Spleen (tissue), 11 donors: Measurements from ENCODE around the gene NCL. TPM values are rescaled to one million over a fixed set of nuclear protein-coding genes. Genes with fewer than 3 reads are reported as not detected.

Source experiments
- DNase-seq: peaks from one replicate; pipeline ENCODE4 v3.0.0-alpha.2; 2020
- H3K27ac ChIP-seq, 8 donors: fragments of 200-600 bp; sonication (generic) in 7 of 8; 1 replicate in 4 of 8; 2 replicates in 4 of 8; pipeline versions ENCODE4 v1.5.0 to v1.8.0; 2016 to 2021; ENCODE audit warnings: inconsistent platforms in 4 of 8, mild to moderate bottlenecking in 4 of 8, moderate library complexity in 1 of 8
- H3K27me3 ChIP-seq, 7 donors: fragments of 200-600 bp; sonication (generic) in 6 of 7; replicated peaks in 1 of 7; 1 replicate in 4 of 7; 2 replicates in 3 of 7; pipeline versions ENCODE4 v1.5.0 to v1.8.0; 2016 to 2021; ENCODE audit warnings: inconsistent platforms in 3 of 7, mild to moderate bottlenecking in 1 of 7
- H3K36me3 ChIP-seq, 6 donors: fragments of 200-600 bp; sonication (generic) in 5 of 6; 1 replicate in 4 of 6; 2 replicates in 2 of 6; pipeline versions ENCODE4 v1.5.0 to v1.8.0; 2016 to 2021; ENCODE audit warnings: inconsistent platforms in 2 of 6
- H3K4me1 ChIP-seq, 6 donors: fragments of 200-600 bp; sonication (generic) in 5 of 6; 1 replicate in 3 of 6; 2 replicates in 3 of 6; pipeline versions ENCODE4 v1.5.0 to v1.8.0; 2016 to 2021; ENCODE audit warnings: inconsistent platforms in 3 of 6
- H3K4me3 ChIP-seq, 8 donors: fragments of 200-600 bp; sonication (generic) in 7 of 8; 1 replicate in 4 of 8; 2 replicates in 4 of 8; pipeline versions ENCODE4 v1.5.0 to v1.8.0; 2016 to 2021; ENCODE audit warnings: inconsistent platforms in 4 of 8, mild to moderate bottlenecking in 4 of 8, moderate library complexity in 2 of 8
- H3K9me3 ChIP-seq, 8 donors: fragments of 200-600 bp; sonication (generic) in 7 of 8; 1 replicate in 4 of 8; 2 replicates in 4 of 8; pipeline versions ENCODE4 v1.5.0 to v1.8.0; 2016 to 2021; ENCODE audit warnings: inconsistent platforms in 4 of 8
- CTCF ChIP-seq, 11 experiments: fragments of 200-600 bp in 7 of 11; fragments of 450-650 bp in 4 of 11; sonication (generic) in 4 of 11; IDR thresholded peaks in 8 of 11; conservative IDR thresholded peaks in 3 of 11; 1 replicate in 7 of 11; 2 replicates in 4 of 11; pipeline versions ENCODE4 v1.4.0 to v1.8.0; 2016 to 2021; ENCODE audit warnings: antibody characterized with exemption in 11 of 11, inconsistent platforms in 4 of 11, mild to moderate bottlenecking in 1 of 11
- POLR2A ChIP-seq, 3 donors: fragments of 450-650 bp; IDR thresholded peaks; one replicate each; pipeline ENCODE4 v1.5.1; 2017; ENCODE audit warnings: antibody characterized with exemption in 3 of 3, mild to moderate bottlenecking in 1 of 3
- POLR2AphosphoS5 ChIP-seq, 3 donors: sonication (generic); formaldehyde crosslinking; IDR thresholded peaks; one replicate each; pipeline ENCODE4 v1.5.1; 2017; ENCODE audit warnings: antibody characterized with exemption in 3 of 3
- WGBS, 5 donors: extraction: QIAGEN DNeasy Blood & Tissue Kit in 3 of 5; methylation state at CpG; one replicate each; pipeline versions ENCODE4 v1.1.5 to v1.1.7; 2013 to 2018; 5-methylcytosine and 5-hydroxymethylcytosine counted together
- intact Hi-C: fragments of 100-400 bp; cut with DNase I; formaldehyde crosslinking; loops from one replicate; pipeline ENCODE4 v1.15.0; 2023; ENCODE audit warnings: low total_unique reads
- polyA plus RNA-seq, 3 donors: library from polyadenylated mRNA; stranded (reverse); fragments of 200-250 nt; gene quantifications; one replicate each; pipeline ENCODE4 v1.2.1, GENCODE V29; 2013
- total RNA-seq, 7 donors: library from RNA; depleted of rRNA in 3 of 7; stranded (reverse); fragments of >200 nt in 3 of 7; fragmentation: NEBNext Ultra II Directional in 4 of 7; extraction: Animal tissue kit (Norgen Biotek cat#: 25700) in 4 of 7; gene quantifications; one replicate each; pipeline versions ENCODE4 v1.1.0 to v1.2.1, GENCODE V29; 2016 to 2021
- donor health status: healthy with polysubstance abuse.
- donor health status: DM: no; HTN: no; CAD: no; lungs with moderate emphysema.
- donor health status: DM: no; HTN: no; CAD: no.
- donor health status: Bipolar disorder and iron deficiency.
- donor health status: healthy.
- donor health status: DM: no; HTN: no; CAD: no.
- donor health status: DM: yes; HTN: yes; CAD: no.

The NCL gene
- total and polyA plus RNA-seq, 10 donors, result 113 to 424 (median 178) TPM

GRCh38 chr2:231503766-231504165 is 39.5 kb upstream of the NCL start:
- Histone ChIP-seq H3K36me3 (peaks cover 0 to 19% (median 3%) of the 10 kb centered on the region in 6 donors), H3K9me3 (no peaks in the 10 kb centered on the region), H3K4me1 (no peaks in the 10 kb centered on the region), H3K4me3 (no peak overlapping the region), H3K27ac (no peak overlapping the region), H3K27me3 (no peaks in the 10 kb centered on the region)
- DNase-seq, result no peak
- TF ChIP-seq POLR2A (IDR thresholded peaks at IDR 0.05) (no peak), CTCF (IDR thresholded peaks at IDR 0.05 in 8 of 11, conservative IDR thresholded peaks at IDR 0.05 in 3 of 11) (no peak), POLR2AphosphoS5 (IDR thresholded peaks at IDR 0.05) (no peak)
- intact Hi-C loops, result no loop called here
- 84 to 96% (median 88%) methylated on average over 3 of the region's 3 CpGs for WGBS, 5 donors

DNA sequence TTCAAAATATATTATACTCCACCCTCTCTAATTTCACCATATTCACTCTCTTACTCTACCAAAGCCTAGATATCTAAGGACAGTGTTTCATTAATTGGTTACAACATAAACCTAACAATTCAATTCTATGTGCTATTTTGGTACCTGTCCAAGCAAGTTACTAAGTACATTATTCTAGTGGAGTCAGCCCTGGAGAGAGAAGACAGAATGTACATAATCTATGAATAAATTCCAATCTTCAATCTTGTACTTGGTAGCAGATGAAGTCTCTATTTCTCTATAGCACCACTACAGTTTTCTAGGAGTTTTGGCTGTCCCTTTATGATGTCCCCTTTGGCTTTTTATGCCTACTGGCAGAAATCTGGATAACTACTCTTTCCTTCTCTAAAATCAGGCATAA is 38.3 kb upstream of the NCL start:
- Histone ChIP-seq H3K4me1 (no peaks in the 10 kb centered on the region), H3K27me3 (no peaks in the 10 kb centered on the region), H3K27ac (no peak overlapping the region), H3K36me3 (peaks cover 0 to 19% (median 3%) of the 10 kb centered on the region in 6 donors), H3K9me3 (no peaks in the 10 kb centered on the region), H3K4me3 (no peak overlapping the region)
- intact Hi-C loops, result no loop called here
- DNase-seq, result no peak
- TF ChIP-seq POLR2AphosphoS5 (IDR thresholded peaks at IDR 0.05), result no peak
- TF ChIP-seq CTCF (IDR thresholded peaks at IDR 0.05 in 8 of 11, conservative IDR thresholded peaks at IDR 0.05 in 3 of 11), result no peak

DNA sequence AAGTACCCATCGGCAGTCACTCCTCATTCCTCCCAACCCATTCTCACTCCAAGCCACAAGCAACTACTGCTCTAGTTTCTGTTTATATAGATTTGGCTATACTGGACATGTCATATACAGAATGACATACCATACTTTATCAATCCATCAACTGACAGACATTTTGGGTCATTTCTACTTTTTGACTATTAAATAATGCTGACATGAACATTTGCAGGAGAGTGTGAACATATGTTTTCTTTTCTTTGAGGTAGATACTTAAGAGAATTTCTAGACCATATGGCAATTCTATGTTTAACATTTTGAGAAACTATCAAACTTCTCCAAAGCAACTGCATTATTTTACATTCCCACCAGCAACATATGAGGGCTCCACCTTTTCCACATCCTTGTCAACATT is 33.4 kb upstream of the NCL start:
- WGBS, 5 donors, result 91 to 97% (median 95%) methylated on average over 1 of the region's 1 CpG
- TF ChIP-seq CTCF (IDR thresholded peaks at IDR 0.05 in 8 of 11, conservative IDR thresholded peaks at IDR 0.05 in 3 of 11) (no peak), POLR2A (IDR thresholded peaks at IDR 0.05) (no peak), POLR2AphosphoS5 (IDR thresholded peaks at IDR 0.05) (no peak)
- DNase-seq, result no peak
- Histone ChIP-seq H3K27me3 (no peaks in the 10 kb centered on the region), H3K4me3 (no peak overlapping the region), H3K9me3 (no peaks in the 10 kb centered on the region), H3K4me1 (no peaks in the 10 kb centered on the region), H3K36me3 (peaks cover 0 to 3% (median 0%) of the 10 kb centered on the region in 6 donors), H3K27ac (no peak overlapping the region)
- intact Hi-C loops, result no loop called here

- no peaks in the 10 kb centered on the region for H3K27me3 ChIP-seq
- no peaks in the 10 kb centered on the region for H3K9me3 ChIP-seq
- 65 to 82% (median 76%) methylated on average over 3 of the region's 3 CpGs for WGBS, 5 donors
- no peaks in the 10 kb centered on the region for H3K4me1 ChIP-seq
- no peak for DNase-seq
- intact Hi-C loops, result no loop called here
- no peak overlapping the region for H3K4me3 ChIP-seq
- TF ChIP-seq POLR2AphosphoS5 (IDR thresholded peaks at IDR 0.05), result no peak
- H3K36me3 ChIP-seq, result no peaks in the 10 kb centered on the region
- H3K27ac ChIP-seq, result no peak overlapping the region
Observed at GRCh38 chr2:231494669-231495068, 30.4 kb upstream of the NCL start.

- Histone ChIP-seq H3K4me3 (no peak overlapping the region), H3K4me1 (no peaks in the 10 kb centered on the region), H3K27me3 (no peaks in the 10 kb centered on the region), H3K9me3 (no peaks in the 10 kb centered on the region), H3K36me3 (no peaks in the 10 kb centered on the region), H3K27ac (no peak overlapping the region)
- 83 to 97% (median 96%) methylated on average over 7 of the region's 7 CpGs for WGBS, 5 donors
- TF ChIP-seq CTCF (IDR thresholded peaks at IDR 0.05 in 8 of 11, conservative IDR thresholded peaks at IDR 0.05 in 3 of 11), result no peak
- no peak for TF ChIP-seq POLR2AphosphoS5 (IDR thresholded peaks at IDR 0.05)
- no peak for TF ChIP-seq POLR2A (IDR thresholded peaks at IDR 0.05)
- intact Hi-C loops, result no loop called here
- DNase-seq, result no peak
Observed at GRCh38 chr2:231490801-231491200, 26.5 kb upstream of the NCL start.
